SK-N-MC (cell line): ENCODE data around the gene FGFBP3.

Experiments
- EZH2 ChIP-seq: fragments of 200-600 bp; sonication (generic); IDR thresholded peaks from one replicate; pipeline ENCODE4 v1.6.1; 2017; ENCODE audit warnings: antibody characterized with exemption
- POLR2AphosphoS5 ChIP-seq: IDR thresholded peaks from 2 replicates; pipeline ENCODE4 v1.6.1; 2012; ENCODE audit warnings: mild to moderate bottlenecking, low read depth, low read length, borderline replicate concordance

DNA sequence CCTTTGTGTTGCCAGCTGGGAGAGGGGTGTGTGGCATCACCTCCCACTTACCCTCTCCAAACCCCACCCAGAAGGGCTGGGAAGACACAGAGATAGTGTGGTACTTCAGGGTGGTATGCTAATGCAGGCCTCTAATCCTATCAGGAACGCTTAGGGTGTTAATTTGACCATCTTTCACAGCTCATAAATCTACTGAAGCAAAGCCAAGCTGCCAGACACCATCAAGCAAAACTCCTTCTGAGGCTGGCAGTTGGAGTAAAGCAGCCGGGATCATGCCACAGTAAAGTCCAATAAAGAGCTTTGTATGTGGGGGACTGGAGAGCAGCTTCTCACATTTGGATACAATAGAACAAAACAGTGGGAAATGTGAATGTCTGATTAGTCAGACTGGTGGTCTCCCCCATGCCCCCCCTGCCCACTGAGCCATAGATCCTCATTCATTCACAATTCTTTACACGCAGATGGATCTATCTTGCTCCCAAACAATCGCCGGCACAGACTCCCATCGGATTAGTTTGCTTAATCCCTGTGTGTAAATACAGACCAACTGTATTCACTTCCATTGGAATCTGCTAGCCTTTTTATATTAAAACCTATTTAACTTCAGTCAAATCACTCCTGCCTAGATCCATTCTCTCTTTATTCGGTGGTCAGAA is 29.6 kb downstream of the FGFBP3 start:
- TF ChIP-seq POLR2AphosphoS5 (no peak), EZH2 (no peak)
